ENCODE measurements around the gene LRRC4B.

LRRC4B gene

GRCh38 chr19:50501186-50501567 is 67.1 kb downstream of the LRRC4B start:
- DNase-seq, result no peak

GRCh38 chr19:50500753-50501151 is 67.5 kb downstream of the LRRC4B start:
- no peak for DNase-seq

GRCh38 chr19:50500060-50500752 is 68.0 kb downstream of the LRRC4B start:
- DNase-seq, result no peak

GRCh38 chr19:50498219-50499056 is 69.8 kb downstream of the LRRC4B start:
- DNase-seq, result no peak

- no peak for DNase-seq
Measured at GRCh38 chr19:50497022-50497405, 71.2 kb downstream of the LRRC4B start.

- no peak for DNase-seq
Measured at GRCh38 chr19:50496189-50497021, 71.8 kb downstream of the LRRC4B start.

GRCh38 chr19:50495020-50495531 is 73.2 kb downstream of the LRRC4B start:
- DNase-seq, result no peak

GRCh38 chr19:50494186-50495019 is 73.8 kb downstream of the LRRC4B start:
- DNase-seq, result no peak

- no peak for DNase-seq
Measured at GRCh38 chr19:50493171-50493570, 75.1 kb downstream of the LRRC4B start.

GRCh38 chr19:50492303-50493052 is 75.8 kb downstream of the LRRC4B start:
- DNase-seq, result no peak

GRCh38 chr19:50490991-50491472 is 77.2 kb downstream of the LRRC4B start:
- no peak for DNase-seq

GRCh38 chr19:50490411-50490811 is 77.8 kb downstream of the LRRC4B start:
- no peak for DNase-seq

GRCh38 chr19:50489461-50490011 is 78.7 kb downstream of the LRRC4B start:
- no peak for DNase-seq

GRCh38 chr19:50488389-50489194 is 79.6 kb downstream of the LRRC4B start:
- DNase-seq, result no peak

- DNase-seq, result no peak
Measured at GRCh38 chr19:50486823-50487515, 81.3 kb downstream of the LRRC4B start.

- no peak for DNase-seq
Measured at GRCh38 chr19:50485284-50485955, 82.8 kb downstream of the LRRC4B start.

GRCh38 chr19:50482916-50483315 is 85.3 kb downstream of the LRRC4B start:
- DNase-seq, result no peak

- no peak for DNase-seq
Measured at GRCh38 chr19:50482271-50482855, 85.9 kb downstream of the LRRC4B start.

All from amniotic stem cell (primary cell).